HCT116 (cell line): ENCODE results near the gene CHN1. TPM values are rescaled to one million over a fixed set of nuclear protein-coding genes. Genes with fewer than 3 reads are reported as not detected.

Source experiments
- ATAC-seq: fragments of 200-7000 bp; cut with Tn5 transposase; 2 replicates; pipeline ENCODE4 v1.9.1; 2020; ENCODE audit warnings: mild to moderate bottlenecking, moderate library complexity
- BruUV-seq: library from RNA; stranded (reverse); fragments of 400-500 nt; replicated peaks from 2 replicates; lab custom pipeline; 2021; lab: Mats Ljungman, UMichigan
- CTCF ChIA-PET: fragments of 300-600 bp; sonication (Branson Sonifier 250); formaldehyde crosslinking; loops from one replicate; lab custom pipeline; 2021; ENCODE audit warnings: antibody characterized with exemption; lab: Charles Lee
- POLR2A ChIA-PET: fragments of 300-600, 350-600 bp; sonication (Branson Sonifier 250); formaldehyde crosslinking; loops from one replicate; lab custom pipeline; 2021; ENCODE audit warnings: antibody characterized with exemption; lab: Charles Lee
- RAD21 ChIA-PET, 2 experiments: fragments of 300-600 bp; sonication (Branson Sonifier 250); formaldehyde crosslinking; loops; one replicate each; lab custom pipeline; 2023; ENCODE audit warnings: low total read pairs in 2 of 2; ENCODE audit not compliant: uncharacterized antibody in 2 of 2, unreplicated experiment in 2 of 2, low non-redundant PET in 1 of 2; lab: Charles Lee
- DNase-seq: peaks from one replicate; pipeline ENCODE4 v3.0.0-alpha.2; 2010; ENCODE audit warnings: low read depth, low spot score
- H2AFZ ChIP-seq: fragments of 200-600 bp; shearing (Covaris generic), sonication (generic); 2 replicates; pipeline ENCODE4 v1.6.1; 2017; ENCODE audit warnings: low read depth, mixed run types, mixed read lengths, antibody characterized with exemption, low read length; ENCODE audit not compliant: poor library complexity, severe bottlenecking
- H3K27ac ChIP-seq: 2 replicates; pipeline ENCODE4 v1.5.1; 2012; ENCODE audit warnings: low read depth, low read length
- H3K27me3 ChIP-seq: fragments of 200-600 bp; sonication (generic); 2 replicates; pipeline ENCODE4 v1.6.1; 2016; ENCODE audit warnings: mixed run types, low read length, mixed read lengths; ENCODE audit not compliant: insufficient read depth
- H3K36me3 ChIP-seq, 2 experiments: fragments of 200-500 bp in 1 of 2; fragments of 200-600 bp in 1 of 2; sonication (Bioruptor generic) in 1 of 2; sonication (generic) in 1 of 2; 2 replicates each; pipeline versions ENCODE4 v1.5.1 to v1.6.1; 2014 to 2016; ENCODE audit warnings: low read length in 2 of 2, inconsistent platforms in 1 of 2, mixed read lengths in 1 of 2, mixed run types in 1 of 2; ENCODE audit not compliant: insufficient read depth in 2 of 2, control insufficient read depth in 1 of 2
- H3K4me1 ChIP-seq, 2 experiments: fragments of 200-600 bp in 1 of 2; sonication (generic) in 1 of 2; 2 replicates each; pipeline versions ENCODE4 v1.5.1 to v1.6.1; 2012 to 2017; ENCODE audit warnings: low read length in 2 of 2, inconsistent platforms in 1 of 2, mild to moderate bottlenecking in 1 of 2, mixed read lengths in 1 of 2, mixed run types in 1 of 2, moderate library complexity in 1 of 2; ENCODE audit not compliant: insufficient read depth in 2 of 2, control insufficient read depth in 1 of 2
- H3K4me2 ChIP-seq: fragments of 200-600 bp; sonication (generic); 2 replicates; pipeline ENCODE4 v1.6.1; 2017; ENCODE audit warnings: mixed run types, low read length, mixed read lengths
- H3K4me3 ChIP-seq, 2 experiments: fragments of 200-600 bp in 1 of 2; sonication (generic) in 1 of 2; replicated peaks in 1 of 2; 2 replicates each; pipeline ENCODE4 v1.5.1; 2011 to 2016; ENCODE audit warnings: low read length in 2 of 2, control low read depth in 1 of 2, low read depth in 1 of 2, mild to moderate bottlenecking in 1 of 2, mixed read lengths in 1 of 2, mixed run types in 1 of 2
- H3K79me2 ChIP-seq: fragments of 200-600 bp; sonication (generic); 2 replicates; pipeline ENCODE4 v1.6.1; 2017; ENCODE audit warnings: mild to moderate bottlenecking, mixed run types, low read length, moderate library complexity, mixed read lengths; ENCODE audit not compliant: insufficient read depth
- H3K9ac ChIP-seq: fragments of 200-600 bp; sonication (generic); 2 replicates; pipeline ENCODE4 v1.6.1; 2016; ENCODE audit warnings: low read length, mixed read lengths
- H3K9me2 ChIP-seq: fragments of 200-600 bp; sonication (generic), shearing (Covaris generic); 2 replicates; pipeline ENCODE4 v1.6.1; 2017; ENCODE audit warnings: mixed run types, mild to moderate bottlenecking, moderate library complexity; ENCODE audit not compliant: insufficient read depth
- H3K9me3 ChIP-seq, 2 experiments: fragments of 200-500 bp in 1 of 2; fragments of 200-600 bp in 1 of 2; sonication (Bioruptor generic) in 1 of 2; sonication (generic) in 1 of 2; 2 replicates each; pipeline ENCODE4 v1.6.1; 2014 to 2017; ENCODE audit warnings: low read length in 2 of 2, mixed read lengths in 2 of 2, inconsistent platforms in 1 of 2, low read depth in 1 of 2, mild to moderate bottlenecking in 1 of 2, mixed run types in 1 of 2, moderate library complexity in 1 of 2; ENCODE audit not compliant: control insufficient read depth in 1 of 2, insufficient read depth in 1 of 2
- H4K20me1 ChIP-seq: fragments of 200-600 bp; sonication (generic), shearing (Covaris generic); 2 replicates; pipeline ENCODE4 v1.6.1; 2017; ENCODE audit warnings: mixed run types, mild to moderate bottlenecking, moderate library complexity; ENCODE audit not compliant: insufficient read depth
- CEBPB ChIP-seq: IDR thresholded peaks from 2 replicates; pipeline ENCODE4 v1.6.1; 2012; ENCODE audit warnings: low read depth
- CTCF ChIP-seq, 3 experiments: fragments of 200-600 bp in 1 of 3; sonication (generic) in 1 of 3; IDR thresholded peaks in 2 of 3; conservative IDR thresholded peaks in 1 of 3; 2 replicates each; pipeline ENCODE4 v1.5.1; 2012 to 2017; ENCODE audit warnings: low read depth in 2 of 3, low read length in 2 of 3, antibody characterized with exemption in 1 of 3, borderline replicate concordance in 1 of 3, control low read depth in 1 of 3, mild to moderate bottlenecking in 1 of 3, mixed read lengths in 1 of 3, mixed run types in 1 of 3, moderate library complexity in 1 of 3; ENCODE audit not compliant: insufficient read depth in 1 of 3
- EGR1 ChIP-seq: IDR thresholded peaks from 2 replicates; pipeline ENCODE4 v1.6.1; 2012; ENCODE audit warnings: low read depth
- EZH2 ChIP-seq: fragments of 200-600 bp; sonication (generic); IDR thresholded peaks from 2 replicates; pipeline ENCODE4 v1.6.1; 2017; ENCODE audit warnings: antibody characterized with exemption, mixed run types
- EZH2phosphoT487 ChIP-seq: fragments of 200-600 bp; IDR thresholded peaks from 2 replicates; pipeline ENCODE4 v1.6.1; 2018; ENCODE audit warnings: antibody characterized with exemption, borderline replicate concordance
- JUND ChIP-seq: IDR thresholded peaks from 2 replicates; pipeline ENCODE4 v1.6.1; 2012
- POLR2A ChIP-seq: IDR thresholded peaks from 2 replicates; pipeline ENCODE4 v1.7.0; 2011; ENCODE audit warnings: borderline replicate concordance; ENCODE audit not compliant: insufficient read depth, insufficient read length; ENCODE audit errors: extremely low read depth
- POLR2AphosphoS5 ChIP-seq: IDR thresholded peaks from 2 replicates; pipeline ENCODE4 v1.6.1; 2011; ENCODE audit warnings: mild to moderate bottlenecking, low read depth, low read length, moderate library complexity
- RAD21 ChIP-seq: IDR thresholded peaks from 2 replicates; pipeline ENCODE4 v1.6.1; 2012; ENCODE audit warnings: low read depth, mild to moderate bottlenecking
- SIN3A ChIP-seq: IDR thresholded peaks from 2 replicates; pipeline ENCODE4 v1.6.1; 2012; ENCODE audit warnings: low read depth
- SP1 ChIP-seq: IDR thresholded peaks from 2 replicates; pipeline ENCODE4 v1.6.1; 2012; ENCODE audit warnings: low read depth
- SRF ChIP-seq: IDR thresholded peaks from 2 replicates; pipeline ENCODE4 v1.6.1; 2012; ENCODE audit warnings: low read depth
- TCF7L2 ChIP-seq: IDR thresholded peaks from 2 replicates; pipeline ENCODE4 v1.7.0; 2011; ENCODE audit warnings: borderline replicate concordance, inconsistent platforms; ENCODE audit not compliant: insufficient read depth, insufficient read length; ENCODE audit errors: extremely low read depth
- YY1 ChIP-seq: IDR thresholded peaks from 2 replicates; pipeline ENCODE4 v1.6.1; 2011; ENCODE audit warnings: low read length, low read depth, moderate library complexity, mild to moderate bottlenecking; ENCODE audit not compliant: insufficient replicate concordance; ENCODE audit errors: extremely low read depth
- ZBTB33 ChIP-seq: IDR thresholded peaks from 2 replicates; pipeline ENCODE4 v1.6.1; 2011; ENCODE audit warnings: mild to moderate bottlenecking, low read length, moderate library complexity; ENCODE audit not compliant: insufficient replicate concordance; ENCODE audit errors: extremely low read depth
- ZNF274 ChIP-seq: fragments of 200-500 bp; sonication (Bioruptor generic); IDR thresholded peaks from 2 replicates; pipeline ENCODE4 v1.6.1; 2014; ENCODE audit warnings: mild to moderate bottlenecking, low read depth, low read length, inconsistent platforms
- intact Hi-C: fragments of 100-400 bp; cut with micrococcal nuclease; formaldehyde crosslinking; loops from 2 replicates; pipeline ENCODE4 v1.10.0; 2022
- total RNA-seq: library from RNA; stranded (reverse); gene quantifications from one replicate; pipeline ENCODE4 v1.2.1, GENCODE V29; 2021; ENCODE audit not compliant: unreplicated experiment
- TF ChIP-seq, protein P1 (sequence below): IDR thresholded peaks from 2 replicates; pipeline ENCODE4 v1.6.1; 2012

The CHN1 gene
- total RNA-seq, 1 experiment from 2014 or later = 3.6 TPM

DNA sequence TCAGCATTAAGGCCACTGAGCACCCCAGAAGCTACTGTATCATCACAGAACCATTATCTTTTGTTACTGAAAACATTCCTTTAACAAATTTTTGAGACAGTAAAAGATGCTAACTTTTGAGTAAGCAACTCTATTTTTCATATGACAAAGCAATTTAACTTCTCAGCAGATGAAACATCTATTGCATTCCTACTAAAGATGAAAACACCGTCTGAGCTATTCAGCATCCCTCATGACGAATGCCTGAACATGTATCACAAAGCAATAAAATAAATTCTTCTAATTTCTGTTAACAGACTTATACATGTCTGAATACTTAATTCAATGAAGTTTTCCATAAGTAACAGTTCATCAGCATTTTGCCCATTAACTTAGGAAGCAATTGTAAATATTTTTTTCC is 23.9 kb downstream of the CHN1 start:
- Histone ChIP-seq H3K27me3 (no peaks in the 10 kb centered on the region), H3K4me2 (no peak overlapping the region), H3K9me3 (no peaks in the 10 kb centered on the region), H3K79me2 (no peaks in the 10 kb centered on the region), H3K27ac (no peak overlapping the region), H3K4me3 (no peak overlapping the region), H3K36me3 (no peaks in the 10 kb centered on the region), H3K9me2 (no peaks in the 10 kb centered on the region), H4K20me1 (no peaks in the 10 kb centered on the region), H3K9ac (no peak overlapping the region), H2AFZ (no peak overlapping the region), H3K4me1 (no peaks in the 10 kb centered on the region)
- no peak for DNase-seq
- intact Hi-C loops = loop anchor here (10.0 kb wide), 1 partner anchor 517 kb away; no protein-coding TSS in a partner anchor
- ChIA-PET POLR2A (no interaction called here), CTCF (interaction anchor here (1.2 kb wide), 1 partner anchor 232 kb away, joined by 4 read pairs; no protein-coding TSS in a partner anchor), RAD21 (interaction anchor here in 1 of 2 experiments (1.1 kb wide), 1 partner anchor 210 kb away, joined by 4 read pairs; no protein-coding TSS in a partner anchor)
- no TSS peak for BruUV-seq
- no peak for TF ChIP-seq CEBPB
- no peak for TF ChIP-seq CTCF (IDR thresholded peaks at IDR 0.05 in 2 of 3, conservative IDR thresholded peaks at IDR 0.05 in 1 of 3; ENCODE audit: borderline replicate concordance in 1 of 3, insufficient read depth in 1 of 3, low read depth in 2 of 3, low read length in 2 of 3)
- TF ChIP-seq RAD21 = no peak
- no peak for TF ChIP-seq ZNF274
- no peak for TF ChIP-seq SIN3A
- no peak for TF ChIP-seq TCF7L2
- no peak for TF ChIP-seq EGR1
- TF ChIP-seq YY1 = no peak
- TF ChIP-seq POLR2AphosphoS5 = no peak
- TF ChIP-seq EZH2 = no peak
- TF ChIP-seq ZBTB33 = no peak
- no peak for TF ChIP-seq EZH2phosphoT487
- TF ChIP-seq, protein P1, sequence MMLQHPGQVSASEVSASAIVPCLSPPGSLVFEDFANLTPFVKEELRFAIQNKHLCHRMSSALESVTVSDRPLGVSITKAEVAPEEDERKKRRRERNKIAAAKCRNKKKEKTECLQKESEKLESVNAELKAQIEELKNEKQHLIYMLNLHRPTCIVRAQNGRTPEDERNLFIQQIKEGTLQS = no peak
- no peak for TF ChIP-seq POLR2A
- no peak for TF ChIP-seq SP1
- no peak for TF ChIP-seq JUND
- no peak for TF ChIP-seq SRF
- ATAC-seq = no peak
